HL-60/S4 treated with phorbol 12-myristate 13-acetate at 8.2 ng/mL for 4 days and 3 days (cell line): ENCODE data around the gene SCNN1B.
"Not testable (repeated sequence)": the region's sequence is repeated elsewhere in the genome, so short reads cannot be mapped to it uniquely, and the experiment has no call there.

ENCODE experiments used
- in situ Hi-C: fragments of 300-500 bp; cut with MboI; formaldehyde crosslinking; loops from 2 replicates; pipeline ENCODE4 v1.15.0; 2022; ENCODE audit warnings: low sequenced_read_pairs

SCNN1B gene

DNA sequence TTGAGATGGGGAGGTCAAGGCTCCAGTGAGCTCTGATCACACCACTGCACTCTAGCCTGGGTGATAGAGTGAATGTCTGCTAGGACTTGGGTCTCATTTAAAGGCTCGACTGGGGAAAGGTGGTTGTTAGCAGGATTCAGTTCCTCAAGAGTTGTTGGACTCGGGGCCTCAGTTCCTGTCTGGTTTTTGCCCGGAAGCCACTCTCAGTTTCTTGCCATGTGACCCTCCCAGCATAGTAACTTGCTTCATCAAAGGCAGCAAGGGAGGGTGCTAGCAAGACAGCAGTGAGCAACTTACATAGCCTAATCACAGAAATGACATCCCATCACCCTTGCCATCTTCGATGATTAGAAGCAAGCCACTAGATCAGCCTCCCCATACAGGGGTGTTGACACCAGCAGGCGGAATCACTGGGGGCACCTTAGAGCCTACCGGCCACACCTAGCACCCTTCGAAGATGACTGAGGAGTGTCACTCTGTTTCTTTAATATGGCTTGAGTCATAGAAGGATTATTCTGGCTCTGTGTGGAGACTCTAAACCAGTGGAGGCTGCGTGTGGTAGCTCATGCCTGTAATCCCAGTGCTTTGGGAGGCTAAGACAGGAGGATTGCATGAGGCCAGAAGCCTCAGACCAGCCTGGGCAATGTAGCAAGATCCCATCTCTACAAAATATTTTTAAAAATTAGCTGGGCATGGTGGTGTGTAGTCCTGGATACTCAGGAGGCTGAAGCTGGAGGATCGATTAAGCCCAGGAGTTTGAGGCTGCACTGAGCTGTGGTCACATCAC is 13.2 kb upstream of the SCNN1B start:
- in situ Hi-C loops, result no loop called here

DNA sequence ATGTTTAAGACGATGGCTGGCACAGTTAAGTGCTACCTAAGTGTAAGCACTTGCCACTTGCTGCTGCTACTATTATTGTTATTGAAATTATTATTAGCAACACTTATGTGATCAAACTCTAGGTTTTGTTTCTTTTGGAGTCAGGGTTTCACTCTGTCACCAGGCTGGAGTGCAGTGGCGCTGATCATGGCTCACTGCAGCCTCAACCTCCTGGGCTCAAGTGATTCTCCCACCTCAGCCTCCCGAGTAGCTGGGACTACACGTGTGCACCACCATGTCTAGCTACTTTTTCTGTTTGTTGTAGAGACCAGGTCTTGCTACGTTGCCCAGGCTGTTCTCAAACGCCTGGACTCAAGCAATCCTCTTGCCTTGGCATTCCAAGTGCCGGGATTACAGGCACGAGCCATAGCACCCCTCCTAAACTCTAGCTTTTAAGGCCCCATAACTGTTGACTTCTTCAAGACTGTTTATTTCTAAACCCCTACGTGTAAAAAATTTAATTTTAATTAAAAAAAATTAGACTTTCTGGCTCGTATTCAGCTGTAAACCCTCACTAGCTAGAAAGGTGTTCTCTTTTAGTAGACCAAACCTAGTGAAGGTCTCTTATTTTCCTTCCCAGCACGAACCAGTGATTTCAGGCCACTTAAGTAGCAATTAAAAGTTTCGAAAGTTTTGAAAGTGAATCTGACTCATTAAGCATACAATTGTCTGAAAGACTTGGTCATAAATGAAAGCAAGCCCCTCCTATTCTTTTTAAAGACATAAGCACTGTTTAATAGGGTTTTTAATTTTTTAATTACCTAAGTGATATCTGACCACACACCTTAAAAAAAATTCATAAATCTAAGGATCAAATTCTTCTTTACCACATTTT is 11.7 kb upstream of the SCNN1B start:
- in situ Hi-C loops, result no loop called here

DNA sequence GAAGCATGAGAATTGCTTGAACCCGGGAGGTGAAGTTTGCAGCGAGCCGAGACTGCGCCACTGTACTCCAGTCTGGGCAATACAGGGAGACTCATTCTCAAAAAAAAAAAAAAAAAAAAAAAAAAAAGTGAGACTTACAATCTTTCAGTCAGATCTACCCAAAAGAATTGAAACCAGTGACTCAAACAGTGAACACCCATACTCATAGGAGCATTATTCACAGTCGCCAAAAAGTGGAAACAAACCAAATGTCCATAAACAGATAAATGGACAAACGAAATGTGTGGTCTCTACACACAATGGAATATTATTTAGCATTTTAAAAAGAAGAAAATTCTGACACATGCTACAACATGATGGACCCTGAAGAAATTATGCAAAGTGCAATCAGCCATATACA is 9.1 kb upstream of the SCNN1B start:
- in situ Hi-C loops, result no loop called here

DNA sequence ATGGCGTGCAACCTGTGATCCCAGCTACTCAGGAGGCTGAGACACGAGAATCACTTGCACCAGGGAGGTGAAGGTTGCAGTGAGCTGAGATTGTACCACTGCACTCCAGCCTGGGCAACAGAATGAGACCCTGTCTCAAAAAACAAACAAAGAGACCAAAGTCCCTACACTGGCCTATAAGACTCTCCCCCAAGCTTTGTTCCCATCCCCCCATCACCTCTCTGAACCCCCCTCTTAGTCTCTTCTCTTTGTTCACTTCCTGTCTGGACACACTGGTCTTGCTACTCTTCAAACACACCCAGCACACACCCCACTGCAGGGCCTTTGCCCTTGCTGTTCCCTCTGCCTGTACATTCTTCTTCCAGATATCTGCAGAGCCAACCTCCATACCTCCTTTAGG is 7.8 kb upstream of the SCNN1B start:
- in situ Hi-C loops, result no loop called here

DNA sequence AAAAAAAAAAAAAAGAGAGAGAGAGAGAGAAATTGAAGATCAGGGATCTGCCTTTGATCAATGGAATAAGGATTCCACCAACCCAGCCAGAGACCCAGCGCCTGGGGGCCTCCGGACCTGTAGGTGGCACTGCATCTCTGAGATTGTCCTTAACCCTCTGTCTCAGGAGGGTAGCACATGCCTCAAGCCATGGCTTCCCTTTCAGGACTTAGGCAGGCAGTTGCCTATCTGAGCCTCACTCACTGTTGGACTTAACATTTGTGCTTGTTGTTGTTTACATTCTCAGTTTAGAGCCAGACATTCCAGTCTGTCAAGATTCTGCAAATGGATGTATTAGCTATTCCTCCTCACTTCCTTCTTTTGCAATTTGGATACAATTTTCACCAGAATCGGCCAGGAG is 5.1 kb upstream of the SCNN1B start:
- in situ Hi-C loops, result no loop called here

DNA sequence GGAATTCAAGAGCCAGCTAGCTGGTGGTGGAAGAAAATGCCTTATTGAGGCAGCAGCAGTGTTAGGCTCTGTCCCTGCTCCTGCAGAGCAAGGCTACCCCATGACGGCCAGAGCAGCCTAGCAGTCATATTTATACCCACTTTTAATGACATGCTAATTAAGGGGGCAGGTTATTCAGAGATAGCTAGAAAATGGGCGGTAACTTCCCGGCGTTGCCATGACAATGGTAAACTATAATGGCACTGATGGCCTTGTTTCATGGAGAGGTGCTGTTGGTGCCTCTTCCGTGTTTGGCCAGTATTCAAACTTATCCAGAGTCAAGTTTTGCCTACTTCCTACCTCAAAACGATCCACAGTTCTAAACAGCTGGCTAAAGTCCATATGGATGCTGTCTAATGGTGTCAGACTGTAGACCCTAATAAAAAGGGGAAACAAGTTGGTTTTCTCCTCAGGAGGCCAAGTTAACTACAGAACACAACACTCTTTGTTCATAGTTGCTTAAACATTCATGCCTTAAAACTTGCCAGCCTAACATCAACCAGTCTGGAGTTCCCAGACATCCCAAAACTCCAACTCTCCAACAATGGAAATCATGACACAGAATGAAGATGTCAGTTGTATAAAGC is 3.7 kb upstream of the SCNN1B start:
- in situ Hi-C loops, result no loop called here

DNA sequence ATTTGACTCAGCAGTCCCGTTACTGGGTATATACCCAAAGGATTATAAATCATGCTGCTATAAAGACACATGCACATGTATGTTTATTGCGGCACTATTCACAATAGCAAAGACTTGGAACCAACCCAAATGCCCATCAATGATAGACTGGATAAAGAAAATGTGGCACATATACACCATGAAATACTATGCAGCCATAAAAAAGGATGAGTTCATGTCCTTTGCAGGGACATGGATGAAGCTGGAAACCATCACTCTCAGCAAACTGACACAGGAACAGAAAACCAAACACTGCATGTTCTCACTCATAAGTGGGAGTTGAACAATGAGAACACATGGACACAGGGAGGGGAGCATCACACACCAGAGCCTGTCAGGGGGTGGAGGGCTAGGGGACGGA is 2.3 kb upstream of the SCNN1B start:
- in situ Hi-C loops, result not testable (repeated sequence)

DNA sequence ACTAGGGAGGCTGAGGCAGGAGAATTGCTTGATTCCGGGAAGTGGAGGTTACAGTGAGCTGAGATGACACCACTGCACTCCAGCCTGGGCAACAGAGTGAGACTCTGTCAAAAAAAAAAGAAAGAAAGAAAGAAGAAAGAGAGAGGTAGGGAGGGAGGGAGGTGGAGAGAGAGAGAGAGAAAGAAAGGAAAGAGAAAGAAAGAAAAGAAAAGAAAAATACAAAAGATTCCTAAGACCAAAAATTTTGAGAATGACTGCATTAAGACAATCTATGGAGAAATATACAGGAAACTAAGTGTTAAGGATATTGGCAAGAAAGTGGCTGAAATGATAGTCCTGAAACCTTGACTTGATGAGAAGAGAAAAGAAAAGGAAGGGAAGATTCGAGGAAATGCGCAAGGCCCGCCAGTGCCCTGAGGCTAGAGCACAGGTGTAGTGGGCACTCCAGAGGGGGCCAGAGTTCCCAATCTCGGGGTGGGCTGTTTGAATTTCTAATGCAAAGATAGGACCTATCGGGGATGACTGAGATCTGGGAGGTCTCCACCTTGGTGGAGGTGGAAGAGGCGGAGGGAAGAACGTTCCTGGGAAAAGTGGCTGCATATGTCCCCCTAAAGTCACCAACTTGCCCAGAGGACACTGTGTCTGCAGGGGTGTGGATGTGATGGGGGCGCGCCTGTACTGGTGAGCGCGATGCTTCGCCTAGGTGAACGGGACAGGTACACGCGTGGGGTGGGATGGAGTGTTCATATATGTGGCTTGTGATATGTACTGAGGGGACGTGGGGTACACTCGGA is 654 bp upstream of the SCNN1B start:
- in situ Hi-C loops, result no loop called here

DNA sequence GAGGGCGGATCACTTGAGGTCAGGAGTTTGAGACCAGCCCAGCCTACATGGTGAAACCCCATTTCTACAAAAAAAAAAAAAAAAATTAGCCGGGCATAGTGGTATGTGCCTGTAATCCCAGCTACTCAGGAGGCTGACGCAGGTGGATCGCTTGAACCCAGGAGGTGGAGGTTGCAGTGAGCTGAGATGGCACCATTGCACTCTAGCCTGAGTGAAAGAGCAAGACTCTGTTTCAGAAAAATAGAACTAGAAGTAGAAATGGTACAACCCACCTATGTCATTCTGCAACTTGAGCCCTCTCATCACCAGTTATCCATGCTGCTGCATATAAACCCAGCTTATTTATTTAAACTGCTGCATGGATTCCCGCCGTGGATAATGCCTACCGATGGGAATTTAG is 1.6 kb downstream of the SCNN1B start:
- in situ Hi-C loops, result no loop called here

DNA sequence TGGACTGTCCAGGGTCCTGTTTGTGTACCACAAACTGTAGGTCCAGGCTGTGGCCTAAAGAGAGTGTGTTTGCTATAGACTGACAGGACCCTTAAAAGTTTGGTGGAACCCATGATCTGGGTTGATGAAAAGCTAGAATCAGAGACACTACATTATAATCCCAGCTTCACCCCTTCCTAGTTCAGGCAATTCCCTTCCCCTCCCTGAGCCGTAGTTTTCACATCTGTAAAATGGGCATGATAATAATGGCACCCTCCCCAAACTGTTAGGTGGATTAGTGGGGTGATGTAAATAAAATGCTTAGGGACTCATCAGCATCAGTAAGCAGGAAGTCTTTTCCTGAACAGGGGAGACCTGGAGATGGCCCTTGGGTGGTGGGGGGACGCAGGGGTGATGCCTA is 2.5 kb downstream of the SCNN1B start:
- in situ Hi-C loops, result no loop called here

DNA sequence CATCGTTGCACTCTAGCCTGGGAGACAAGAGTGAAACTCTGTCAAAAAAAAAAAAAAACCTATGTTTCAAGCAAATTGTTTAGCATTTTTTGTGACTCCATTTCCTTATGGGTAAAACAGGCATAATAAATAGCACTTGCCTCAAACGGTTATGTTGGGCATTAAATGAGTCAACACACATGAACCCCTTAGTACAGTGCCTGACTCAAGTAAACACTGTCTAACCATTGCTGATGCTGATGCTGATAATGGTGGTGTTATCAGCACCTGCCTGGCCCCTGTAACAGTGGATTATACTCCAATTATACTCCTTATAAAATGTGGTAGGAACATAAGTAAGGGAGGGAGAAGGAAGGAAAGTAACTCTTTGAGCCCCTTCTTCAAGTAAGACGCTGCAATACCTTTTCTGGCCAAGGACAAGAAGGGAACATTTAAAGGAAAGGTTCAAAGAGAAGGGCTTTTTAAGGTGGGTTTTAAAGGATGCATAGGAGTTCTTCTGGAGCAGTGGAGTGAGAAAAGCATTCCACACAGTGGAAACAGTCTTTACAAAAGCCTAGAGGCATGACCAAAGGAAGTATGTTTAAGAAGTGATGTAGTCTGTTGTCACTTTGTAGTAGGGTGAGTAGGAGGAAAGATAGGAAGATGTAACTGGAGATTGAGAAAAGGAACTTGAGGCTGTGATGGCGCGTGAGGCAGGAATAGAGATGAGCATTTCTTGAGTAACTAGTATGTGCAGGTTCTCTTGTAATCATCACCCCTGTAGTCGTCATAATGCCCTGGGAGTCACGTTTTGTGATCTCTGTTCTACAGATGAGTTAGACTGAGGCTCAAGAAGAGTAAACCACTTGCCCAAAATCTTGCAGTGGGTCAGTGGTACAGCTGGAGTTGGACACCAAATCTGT is 4.3 kb downstream of the SCNN1B start:
- in situ Hi-C loops, result no loop called here

DNA sequence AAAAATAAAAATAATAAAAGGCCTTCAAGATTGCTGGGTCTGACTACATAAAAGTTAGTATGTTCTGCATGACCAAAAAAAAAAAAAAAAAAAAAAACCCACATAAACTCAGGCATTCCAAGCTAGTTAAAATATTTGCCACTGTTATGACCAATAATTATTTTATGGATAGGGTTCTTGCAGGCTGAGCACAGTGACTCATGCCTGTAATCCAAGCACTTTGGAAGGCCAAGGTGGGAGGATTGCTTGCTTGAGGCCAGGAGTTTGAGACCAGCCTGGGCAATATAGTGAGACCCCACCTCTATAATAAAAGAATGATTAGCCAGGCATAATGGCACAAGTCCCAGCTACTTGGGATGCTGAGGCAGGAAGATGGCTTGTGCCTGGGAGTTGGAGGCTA is 8.1 kb downstream of the SCNN1B start:
- in situ Hi-C loops, result no loop called here

DNA sequence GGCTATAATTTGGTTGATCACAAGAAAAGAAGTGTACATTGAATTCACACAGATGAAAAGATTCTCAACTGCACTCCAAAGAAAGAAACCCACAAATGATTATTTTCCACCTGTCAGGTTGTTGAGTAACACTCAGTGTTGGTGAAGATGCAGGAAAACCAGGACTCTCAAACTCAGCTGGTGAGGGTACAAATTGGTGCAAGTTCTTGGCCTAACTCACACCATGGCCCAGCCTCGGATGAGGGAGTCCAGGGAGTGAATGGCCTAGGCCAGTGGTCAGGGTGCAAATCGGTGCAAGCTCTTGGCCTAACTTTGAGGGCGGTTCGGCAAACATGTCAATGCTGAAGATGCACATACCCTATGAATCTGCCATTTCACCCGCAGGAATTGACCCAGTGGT is 8.6 kb downstream of the SCNN1B start:
- in situ Hi-C loops, result no loop called here

DNA sequence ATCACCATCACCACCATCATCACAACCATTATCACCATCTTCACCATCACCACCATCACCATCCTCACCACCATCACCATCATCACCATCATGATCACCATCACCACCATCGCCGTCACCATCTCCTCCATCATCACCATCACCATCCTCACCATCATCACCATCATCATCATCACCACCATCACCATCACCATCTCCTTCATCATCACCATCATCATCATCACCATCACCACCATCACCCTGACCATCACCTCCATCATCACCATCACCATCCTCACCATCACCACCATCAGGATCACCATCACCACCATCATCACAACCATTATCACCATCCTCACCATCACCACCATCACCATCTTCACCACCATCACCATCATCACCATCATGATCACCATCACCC is 14.1 kb downstream of the SCNN1B start:
- in situ Hi-C loops, result no loop called here

DNA sequence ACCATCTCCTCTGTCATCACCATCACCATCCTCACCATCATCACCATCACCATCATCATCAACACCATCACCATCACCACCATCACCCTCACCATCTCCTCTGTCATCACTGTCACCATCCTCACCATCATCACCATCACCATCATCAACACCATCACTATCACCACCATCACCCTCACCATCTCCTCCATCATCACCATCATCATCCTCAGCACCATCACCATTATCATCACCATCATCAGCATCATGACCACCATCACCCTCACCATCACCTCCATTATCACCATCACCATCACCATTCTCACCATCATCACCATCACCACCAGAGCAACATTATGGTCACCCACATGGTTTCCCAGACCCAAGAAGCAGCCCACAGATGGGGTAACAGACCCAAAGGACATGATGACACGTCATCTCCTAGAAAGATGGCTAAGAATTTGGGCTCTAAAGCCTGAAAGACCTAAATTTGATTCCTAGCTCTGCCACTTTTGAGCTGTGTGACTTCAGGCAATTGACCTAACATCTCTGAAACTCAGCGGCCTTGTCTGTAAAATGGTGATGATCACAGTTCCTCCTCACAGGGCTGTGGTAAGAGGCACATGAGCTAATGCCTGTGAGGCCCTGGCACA is 14.6 kb downstream of the SCNN1B start:
- in situ Hi-C loops, result no loop called here

DNA sequence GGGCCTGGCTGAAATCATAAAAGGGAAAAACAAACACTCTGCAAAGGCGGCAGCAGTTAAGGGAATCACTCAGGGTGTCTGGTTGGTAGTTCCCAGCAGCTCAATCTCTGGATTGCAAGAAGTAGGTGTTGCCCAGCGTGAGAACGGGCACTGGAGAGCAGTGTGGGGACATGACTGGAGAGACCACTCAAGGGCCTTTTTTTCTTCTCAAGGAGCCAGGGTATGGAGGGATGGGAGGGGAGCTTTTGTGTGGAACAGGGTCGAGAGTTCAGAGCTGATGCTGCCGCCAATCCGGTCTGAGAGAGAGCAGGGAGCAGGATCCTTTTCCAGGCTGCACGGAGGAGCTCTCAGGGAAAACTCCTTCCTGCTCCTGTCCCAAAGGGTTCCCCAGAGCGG is 15.2 kb downstream of the SCNN1B start:
- in situ Hi-C loops, result no loop called here

DNA sequence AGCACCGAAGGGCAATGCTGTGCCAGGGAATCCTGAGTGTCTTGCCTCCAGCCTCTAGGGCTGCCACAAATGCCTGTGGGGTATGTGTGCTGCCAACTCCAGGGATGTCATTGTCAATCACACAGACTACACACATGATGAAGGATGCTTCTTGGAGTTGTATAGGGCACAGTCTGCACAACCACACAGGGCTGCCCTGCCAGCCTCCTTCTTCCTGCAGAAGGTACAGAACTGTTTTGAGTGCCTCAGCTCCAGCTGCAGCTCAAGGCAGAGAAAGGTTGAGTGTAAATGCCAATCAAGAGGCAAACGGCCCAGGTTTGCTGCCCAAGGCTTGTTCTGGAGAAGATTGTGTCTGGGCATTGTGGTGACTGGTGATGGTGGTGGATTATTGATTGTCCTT is 15.6 kb downstream of the SCNN1B start:
- in situ Hi-C loops, result no loop called here

DNA sequence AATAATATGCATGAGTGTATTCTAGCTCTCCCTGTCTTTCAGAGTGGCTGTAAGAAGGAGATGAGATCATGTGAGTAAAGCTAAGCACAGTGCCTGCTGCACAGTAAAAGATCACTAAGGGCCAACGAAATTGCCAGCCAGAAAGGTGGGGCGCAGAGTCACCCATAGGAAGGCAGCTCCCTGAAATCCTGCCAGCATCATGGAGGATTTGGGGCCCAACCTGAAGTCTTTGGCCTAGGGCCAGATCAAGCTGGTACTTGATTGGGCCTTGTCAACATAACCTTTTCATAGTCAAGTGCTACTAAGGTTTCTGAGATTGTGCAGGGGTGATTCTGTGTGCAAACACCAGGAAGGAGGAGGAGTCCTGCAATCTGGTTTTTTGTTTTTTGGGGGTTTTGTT is 16.5 kb downstream of the SCNN1B start:
- in situ Hi-C loops, result no loop called here

DNA sequence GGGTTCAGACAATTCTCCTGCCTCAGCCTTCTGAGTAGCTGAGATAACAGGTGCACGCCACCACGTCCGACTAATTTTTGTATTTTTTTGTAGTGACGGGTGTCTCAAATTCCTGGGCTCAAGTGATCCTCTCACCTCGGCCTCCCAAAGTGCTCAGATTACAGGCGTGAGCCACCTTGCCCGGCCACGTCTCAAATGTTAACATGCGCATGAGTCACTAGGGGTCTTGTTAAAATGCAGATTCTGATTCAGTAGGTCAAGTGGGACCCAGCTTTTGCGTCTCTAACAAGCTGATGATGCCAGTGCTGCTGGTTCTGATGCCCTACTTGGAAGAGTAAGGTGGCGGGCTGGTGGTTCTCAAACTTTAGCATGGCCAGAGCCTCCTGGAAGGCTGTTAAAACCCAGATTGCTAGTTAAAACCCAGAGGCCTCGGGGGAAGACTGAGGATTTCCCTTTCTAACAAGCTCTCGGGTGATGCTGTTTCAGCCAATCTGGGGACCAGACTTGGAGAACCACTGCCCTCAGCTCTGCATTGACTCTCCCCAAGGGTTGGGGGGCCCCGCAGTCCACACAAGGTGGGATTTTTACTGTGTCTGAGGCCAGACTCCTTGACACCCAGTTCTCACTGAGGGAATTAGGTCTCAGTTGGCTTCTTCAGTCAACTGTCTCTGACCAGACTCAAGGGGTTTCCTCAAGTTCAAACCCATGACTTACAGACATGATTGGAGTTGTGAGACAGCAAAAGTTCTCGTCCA is 17.9 kb downstream of the SCNN1B start:
- in situ Hi-C loops, result no loop called here
